HEK293 (cell line): Measurements from ENCODE around the gene GOSR2.

Source experiments
- CTCF ChIA-PET: fragments of 350-600 bp; formaldehyde crosslinking; extraction: SDS; loops from one replicate; lab custom pipeline; 2021; ENCODE audit warnings: antibody characterized with exemption; lab: Yijun Ruan, JAX
- POLR2A ChIA-PET: fragments of 300-600 bp; formaldehyde crosslinking; extraction: SDS; loops from one replicate; lab custom pipeline; 2020; ENCODE audit warnings: antibody characterized with exemption, inconsistent platforms; lab: Yijun Ruan, JAX
- H3K27ac ChIP-seq: fragments of 200-500 bp; sonication (Bioruptor generic); 2 replicates; pipeline ENCODE4 v1.5.1; 2014; ENCODE audit warnings: low read depth, low read length, control low read depth, inconsistent platforms; ENCODE audit errors: extremely low read depth
- H3K36me3 ChIP-seq, 2 experiments: fragments of 200-500 bp in 1 of 2; sonication (Bioruptor generic) in 1 of 2; 1 replicate in 1 of 2; 2 replicates in 1 of 2; pipeline ENCODE4 v1.5.1; 2014 to 2017; ENCODE audit warnings: inconsistent platforms in 2 of 2, low read length in 2 of 2; ENCODE audit not compliant: control insufficient read depth in 2 of 2, insufficient read depth in 1 of 2
- H3K4me1 ChIP-seq: fragments of 200-500 bp; sonication (Bioruptor generic); 2 replicates; pipeline ENCODE4 v1.5.1; 2014; ENCODE audit warnings: mild to moderate bottlenecking, low read length, inconsistent platforms; ENCODE audit not compliant: control insufficient read depth, insufficient read depth
- H3K4me3 ChIP-seq: 2 replicates; pipeline ENCODE4 v1.5.1; 2011; ENCODE audit warnings: low read depth, mild to moderate bottlenecking, control low read depth, low read length, moderate library complexity
- H3K9me3 ChIP-seq: fragments of 200-500 bp; sonication (Bioruptor generic); 2 replicates; pipeline ENCODE4 v1.5.1; 2014; ENCODE audit warnings: low read depth, low read length, inconsistent platforms; ENCODE audit not compliant: control insufficient read depth, insufficient read depth
- GLIS2 ChIP-seq: fragments of 450-650 bp; formaldehyde crosslinking; IDR thresholded peaks from 2 replicates; pipeline ENCODE4 v1.5.1; 2016; ENCODE audit warnings: missing biosample characterization, missing genetic modification characterization
- MEIS1 ChIP-seq: sonication (generic); formaldehyde crosslinking; IDR thresholded peaks from 2 replicates; pipeline ENCODE4 v1.8.1; 2022; ENCODE audit warnings: missing genetic modification reagents, mild to moderate bottlenecking, borderline replicate concordance
- ZBTB1 ChIP-seq: fragments of 450-650 bp; formaldehyde crosslinking; IDR thresholded peaks from 2 replicates; pipeline ENCODE4 v1.5.1; 2016; ENCODE audit warnings: missing biosample characterization, missing genetic modification characterization
- ZFP3 ChIP-seq: fragments of 450-650 bp; formaldehyde crosslinking; IDR thresholded peaks from 2 replicates; pipeline ENCODE4 v1.5.1; 2016; ENCODE audit warnings: low read depth, missing biosample characterization, missing genetic modification characterization
- ZNF16 ChIP-seq: fragments of 450-650 bp; formaldehyde crosslinking; IDR thresholded peaks from 2 replicates; pipeline ENCODE4 v1.5.1; 2016; ENCODE audit warnings: low read depth, missing biosample characterization, missing genetic modification characterization
- ZNF169 ChIP-seq: fragments of 450-650 bp; formaldehyde crosslinking; IDR thresholded peaks from 2 replicates; pipeline ENCODE4 v1.5.1; 2016; ENCODE audit warnings: missing biosample characterization, missing genetic modification characterization
- ZNF184 ChIP-seq: fragments of 450-650 bp; IDR thresholded peaks from 2 replicates; pipeline ENCODE4 v1.5.1; 2018; ENCODE audit warnings: missing biosample characterization, mild to moderate bottlenecking, missing genetic modification characterization
- ZNF274 ChIP-seq, 2 experiments: fragments of 200-500 bp in 1 of 2; fragments of 450-650 bp in 1 of 2; sonication (Bioruptor generic) in 1 of 2; formaldehyde crosslinking in 1 of 2; IDR thresholded peaks; 2 replicates each; pipeline versions ENCODE4 v1.5.1 to v1.6.1; 2014 to 2016; ENCODE audit warnings: borderline replicate concordance in 1 of 2, inconsistent platforms in 1 of 2, low read length in 1 of 2, missing biosample characterization in 1 of 2, missing genetic modification characterization in 1 of 2
- ZNF311 ChIP-seq: fragments of 450-650 bp; formaldehyde crosslinking; IDR thresholded peaks from 2 replicates; pipeline ENCODE4 v1.5.1; 2017; ENCODE audit warnings: missing biosample characterization, missing genetic modification characterization, borderline replicate concordance
- ZNF366 ChIP-seq: fragments of 450-650 bp; formaldehyde crosslinking; conservative IDR thresholded peaks from 2 replicates; pipeline ENCODE4 v1.5.1; 2016; ENCODE audit warnings: missing biosample characterization, missing genetic modification characterization
- ZNF37A ChIP-seq: fragments of 450-650 bp; IDR thresholded peaks from 2 replicates; pipeline ENCODE4 v1.5.1; 2018; ENCODE audit warnings: missing biosample characterization, missing genetic modification characterization
- ZNF391 ChIP-seq: fragments of 450-650 bp; formaldehyde crosslinking; IDR thresholded peaks from 2 replicates; pipeline ENCODE4 v1.5.1; 2016; ENCODE audit warnings: low read depth, missing biosample characterization, missing genetic modification characterization, borderline replicate concordance
- ZNF433 ChIP-seq: fragments of 450-650 bp; formaldehyde crosslinking; IDR thresholded peaks from 2 replicates; pipeline ENCODE4 v1.5.1; 2016; ENCODE audit warnings: missing biosample characterization, missing genetic modification characterization, low read depth
- ZNF529 ChIP-seq: fragments of 450-650 bp; formaldehyde crosslinking; IDR thresholded peaks from 2 replicates; pipeline ENCODE4 v1.5.1; 2017; ENCODE audit warnings: missing genetic modification characterization, missing biosample characterization; ENCODE audit not compliant: insufficient replicate concordance
- ZNF654 ChIP-seq: fragments of 450-650 bp; formaldehyde crosslinking; IDR thresholded peaks from 2 replicates; pipeline ENCODE4 v1.5.1; 2016; ENCODE audit warnings: low read depth, missing biosample characterization, missing genetic modification characterization
- ZNF837 ChIP-seq: fragments of 450-650 bp; formaldehyde crosslinking; IDR thresholded peaks from 2 replicates; pipeline ENCODE4 v1.5.1; 2016; ENCODE audit warnings: missing biosample characterization, missing genetic modification characterization
- ZNF843 ChIP-seq: fragments of 450-650 bp; formaldehyde crosslinking; IDR thresholded peaks from 2 replicates; pipeline ENCODE4 v1.5.1; 2016; ENCODE audit warnings: missing biosample characterization, missing genetic modification characterization
- ZSCAN16 ChIP-seq: fragments of 450-650 bp; formaldehyde crosslinking; IDR thresholded peaks from 2 replicates; pipeline ENCODE4 v1.5.1; 2016; ENCODE audit warnings: missing biosample characterization, missing genetic modification characterization
- ZXDB ChIP-seq: fragments of 450-650 bp; formaldehyde crosslinking; IDR thresholded peaks from 2 replicates; pipeline ENCODE4 v1.5.1; 2016; ENCODE audit warnings: missing biosample characterization, missing genetic modification characterization
- TF ChIP-seq, protein P1 (sequence below): fragments of 450-650 bp; formaldehyde crosslinking; IDR thresholded peaks from 2 replicates; pipeline ENCODE4 v1.5.1; 2017; ENCODE audit warnings: missing biosample characterization, mild to moderate bottlenecking, missing genetic modification characterization, moderate library complexity
- TF ChIP-seq, protein P2 (sequence below): fragments of 450-650 bp; formaldehyde crosslinking; IDR thresholded peaks from 2 replicates; pipeline ENCODE4 v1.5.1; 2017; ENCODE audit warnings: missing biosample characterization, missing genetic modification characterization
- TF ChIP-seq, protein P3 (sequence below): fragments of 450-650 bp; formaldehyde crosslinking; optimal IDR thresholded peaks from 2 replicates; pipeline ENCODE3; 2016; ENCODE audit warnings: missing biosample characterization, mild to moderate bottlenecking, missing genetic modification characterization
- TF ChIP-seq, protein P4 (sequence below): fragments of 450-650 bp; formaldehyde crosslinking; IDR thresholded peaks from 2 replicates; pipeline ENCODE4 v1.5.1; 2016; ENCODE audit warnings: missing biosample characterization, missing genetic modification characterization
- TF ChIP-seq, protein P5 (sequence below): fragments of 450-650 bp; formaldehyde crosslinking; IDR thresholded peaks from 2 replicates; pipeline ENCODE4 v1.5.1; 2017; ENCODE audit warnings: missing biosample characterization, missing genetic modification characterization

Gene GOSR2

DNA sequence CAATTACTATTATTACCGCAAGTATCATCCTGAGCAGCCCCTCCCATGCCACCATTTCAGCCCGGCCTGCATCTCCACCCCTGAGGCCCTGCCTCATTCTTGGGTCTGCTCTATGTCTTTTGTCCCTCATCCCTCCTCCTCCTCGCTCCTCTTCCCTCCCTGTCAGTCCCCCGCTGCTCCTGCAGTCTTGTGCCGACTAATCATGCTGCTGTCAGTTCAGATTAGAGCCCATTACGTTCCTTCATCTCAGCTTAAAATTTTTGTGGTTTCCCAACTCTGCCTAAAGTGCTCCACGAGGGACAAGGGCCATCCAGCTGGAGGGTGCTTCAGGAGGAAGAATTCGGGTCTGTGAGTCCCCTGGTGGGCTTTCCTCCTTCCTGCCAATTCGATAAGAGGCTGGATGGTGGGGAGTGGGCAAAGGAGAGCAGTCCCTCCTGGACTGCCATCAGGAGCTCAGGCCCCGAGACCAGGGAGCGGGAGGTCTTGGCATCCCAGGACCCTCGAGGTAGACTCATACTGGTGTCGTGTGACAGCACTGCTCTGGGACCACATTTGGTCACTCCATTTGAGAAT lies 32.9 kb upstream of the GOSR2 start:
- no peak for TF ChIP-seq ZNF274 (IDR thresholded peaks at IDR 0.05; ENCODE audit: low read length)
- TF ChIP-seq ZNF274 (tag by site-specific recombination; IDR thresholded peaks at IDR 0.05; ENCODE audit: borderline replicate concordance), result no peak
- TF ChIP-seq ZNF169, result no peak
- TF ChIP-seq ZNF37A (tag by site-specific recombination), result no peak
- TF ChIP-seq ZNF184 (tag by site-specific recombination), result no peak
- TF ChIP-seq ZNF311 (tag by site-specific recombination), result no peak
- no peak for TF ChIP-seq ZNF366 (tag by site-specific recombination)
- TF ChIP-seq ZXDB (tag by site-specific recombination), result no peak
- H3K36me3 ChIP-seq, result no peaks in the 10 kb centered on the region
- H3K27ac ChIP-seq, result no peak overlapping the region
- H3K4me1 ChIP-seq, result no peaks in the 10 kb centered on the region
- ChIA-PET CTCF (interaction anchor here (0.7 to 1.0 kb wide), 2 partner anchors 53 to 446 kb away, joined by 3 read pairs; no protein-coding TSS in a partner anchor), POLR2A (no interaction called here)
- no peaks in the 10 kb centered on the region for H3K9me3 ChIP-seq
- H3K4me3 ChIP-seq, result no peak overlapping the region

DNA sequence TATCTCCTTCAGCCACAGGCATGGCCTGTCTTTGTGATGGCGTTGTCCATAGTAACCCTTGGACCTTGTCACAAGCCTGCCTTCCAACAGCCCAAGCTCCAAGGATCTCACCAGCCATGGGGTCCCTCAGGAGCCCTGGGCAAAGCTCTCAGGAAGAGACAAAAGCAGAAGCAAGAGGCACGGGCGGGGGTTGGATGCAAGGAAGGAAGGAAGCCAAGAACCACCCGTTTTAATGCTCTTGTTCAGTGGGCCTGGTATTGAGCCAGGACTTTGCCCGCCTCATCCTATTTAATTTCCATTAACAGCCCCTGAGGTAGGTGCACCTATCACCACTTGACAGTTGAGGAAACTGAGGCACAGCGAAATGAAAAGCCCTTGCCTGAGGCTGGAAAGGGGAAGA lies 32.3 kb upstream of the GOSR2 start:
- H3K27ac ChIP-seq, result no peak overlapping the region
- CTCF ChIA-PET, result interaction anchor here (0.7 to 1.0 kb wide), 2 partner anchors 52 to 446 kb away, joined by 3 read pairs; no protein-coding TSS in a partner anchor
- TF ChIP-seq, protein P1, sequence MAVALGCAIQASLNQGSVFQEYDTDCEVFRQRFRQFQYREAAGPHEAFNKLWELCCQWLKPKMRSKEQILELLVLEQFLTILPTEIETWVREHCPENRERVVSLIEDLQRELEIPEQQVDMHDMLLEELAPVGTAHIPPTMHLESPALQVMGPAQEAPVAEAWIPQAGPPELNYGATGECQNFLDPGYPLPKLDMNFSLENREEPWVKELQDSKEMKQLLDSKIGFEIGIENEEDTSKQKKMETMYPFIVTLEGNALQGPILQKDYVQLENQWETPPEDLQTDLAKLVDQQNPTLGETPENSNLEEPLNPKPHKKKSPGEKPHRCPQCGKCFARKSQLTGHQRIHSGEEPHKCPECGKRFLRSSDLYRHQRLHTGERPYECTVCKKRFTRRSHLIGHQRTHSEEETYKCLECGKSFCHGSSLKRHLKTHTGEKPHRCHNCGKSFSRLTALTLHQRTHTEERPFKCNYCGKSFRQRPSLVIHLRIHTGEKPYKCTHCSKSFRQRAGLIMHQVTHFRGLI (tag by site-specific recombination), result no peak
- TF ChIP-seq, protein P2, sequence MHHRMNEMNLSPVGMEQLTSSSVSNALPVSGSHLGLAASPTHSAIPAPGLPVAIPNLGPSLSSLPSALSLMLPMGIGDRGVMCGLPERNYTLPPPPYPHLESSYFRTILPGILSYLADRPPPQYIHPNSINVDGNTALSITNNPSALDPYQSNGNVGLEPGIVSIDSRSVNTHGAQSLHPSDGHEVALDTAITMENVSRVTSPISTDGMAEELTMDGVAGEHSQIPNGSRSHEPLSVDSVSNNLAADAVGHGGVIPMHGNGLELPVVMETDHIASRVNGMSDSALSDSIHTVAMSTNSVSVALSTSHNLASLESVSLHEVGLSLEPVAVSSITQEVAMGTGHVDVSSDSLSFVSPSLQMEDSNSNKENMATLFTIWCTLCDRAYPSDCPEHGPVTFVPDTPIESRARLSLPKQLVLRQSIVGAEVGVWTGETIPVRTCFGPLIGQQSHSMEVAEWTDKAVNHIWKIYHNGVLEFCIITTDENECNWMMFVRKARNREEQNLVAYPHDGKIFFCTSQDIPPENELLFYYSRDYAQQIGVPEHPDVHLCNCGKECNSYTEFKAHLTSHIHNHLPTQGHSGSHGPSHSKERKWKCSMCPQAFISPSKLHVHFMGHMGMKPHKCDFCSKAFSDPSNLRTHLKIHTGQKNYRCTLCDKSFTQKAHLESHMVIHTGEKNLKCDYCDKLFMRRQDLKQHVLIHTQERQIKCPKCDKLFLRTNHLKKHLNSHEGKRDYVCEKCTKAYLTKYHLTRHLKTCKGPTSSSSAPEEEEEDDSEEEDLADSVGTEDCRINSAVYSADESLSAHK (tag by site-specific recombination), result no peak
- TF ChIP-seq GLIS2 (tag by site-specific recombination) (no peak), ZNF843 (tag by site-specific recombination) (no peak), ZNF654 (no peak), ZNF16 (tag by site-specific recombination) (no peak), ZNF37A (tag by site-specific recombination) (no peak), ZNF433 (tag by site-specific recombination) (no peak)
- TF ChIP-seq, all 188 proteins: peak for 0

DNA sequence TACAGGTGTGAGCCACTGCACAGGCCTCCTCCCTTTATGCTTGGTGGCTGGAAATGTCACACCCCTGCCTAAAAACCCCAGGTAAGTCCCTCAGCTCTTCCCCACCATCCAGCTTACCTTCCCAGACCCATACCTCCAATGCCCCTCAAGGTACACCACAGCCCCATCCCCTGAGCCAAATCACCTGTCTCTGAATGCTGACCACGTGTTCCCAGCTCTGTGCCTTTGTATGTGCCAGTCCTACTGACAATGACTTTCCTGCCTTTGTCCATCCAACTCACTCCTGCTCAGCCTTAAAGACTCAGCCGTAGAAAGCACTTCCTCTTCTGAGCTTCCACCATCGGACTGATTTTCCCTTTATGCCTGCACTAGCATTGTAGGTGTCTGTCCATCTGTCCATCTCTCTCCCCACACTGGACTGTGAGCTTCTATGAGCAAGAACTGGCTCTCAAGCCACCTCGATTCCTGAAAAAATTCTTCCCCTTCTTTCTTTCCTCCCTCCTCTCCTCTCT lies 30.7 kb upstream of the GOSR2 start:
- POLR2A ChIA-PET, result no interaction called here
- no peaks in the 10 kb centered on the region for H3K4me1 ChIP-seq
- CTCF ChIA-PET, result interaction anchor here (0.7 to 0.9 kb wide), 2 partner anchors 50 kb away, joined by 4 to 7 read pairs; no protein-coding TSS in a partner anchor
- no peaks in the 10 kb centered on the region for H3K36me3 ChIP-seq
- H3K4me3 ChIP-seq, result no peak overlapping the region
- H3K9me3 ChIP-seq, result no peaks in the 10 kb centered on the region
- no peak overlapping the region for H3K27ac ChIP-seq
- TF ChIP-seq ZFP3 (tag by site-specific recombination) (no peak), ZBTB1 (no peak), ZNF837 (tag by site-specific recombination) (no peak), ZSCAN16 (tag by site-specific recombination) (no peak), MEIS1 (no peak), ZNF391 (tag by site-specific recombination) (no peak), ZNF529 (tag by site-specific recombination) (no peak)
- TF ChIP-seq, protein P3, sequence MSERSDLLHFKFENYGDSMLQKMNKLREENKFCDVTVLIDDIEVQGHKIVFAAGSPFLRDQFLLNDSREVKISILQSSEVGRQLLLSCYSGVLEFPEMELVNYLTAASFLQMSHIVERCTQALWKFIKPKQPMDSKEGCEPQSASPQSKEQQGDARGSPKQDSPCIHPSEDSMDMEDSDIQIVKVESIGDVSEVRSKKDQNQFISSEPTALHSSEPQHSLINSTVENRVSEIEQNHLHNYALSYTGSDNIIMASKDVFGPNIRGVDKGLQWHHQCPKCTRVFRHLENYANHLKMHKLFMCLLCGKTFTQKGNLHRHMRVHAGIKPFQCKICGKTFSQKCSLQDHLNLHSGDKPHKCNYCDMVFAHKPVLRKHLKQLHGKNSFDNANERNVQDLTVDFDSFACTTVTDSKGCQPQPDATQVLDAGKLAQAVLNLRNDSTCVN (tag by site-specific recombination), result no peak
- TF ChIP-seq, protein P4, sequence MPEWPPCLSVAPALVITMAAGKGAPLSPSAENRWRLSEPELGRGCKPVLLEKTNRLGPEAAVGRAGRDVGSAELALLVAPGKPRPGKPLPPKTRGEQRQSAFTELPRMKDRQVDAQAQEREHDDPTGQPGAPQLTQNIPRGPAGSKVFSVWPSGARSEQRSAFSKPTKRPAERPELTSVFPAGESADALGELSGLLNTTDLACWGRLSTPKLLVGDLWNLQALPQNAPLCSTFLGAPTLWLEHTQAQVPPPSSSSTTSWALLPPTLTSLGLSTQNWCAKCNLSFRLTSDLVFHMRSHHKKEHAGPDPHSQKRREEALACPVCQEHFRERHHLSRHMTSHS (tag by site-specific recombination), result no peak
- TF ChIP-seq, protein P5, sequence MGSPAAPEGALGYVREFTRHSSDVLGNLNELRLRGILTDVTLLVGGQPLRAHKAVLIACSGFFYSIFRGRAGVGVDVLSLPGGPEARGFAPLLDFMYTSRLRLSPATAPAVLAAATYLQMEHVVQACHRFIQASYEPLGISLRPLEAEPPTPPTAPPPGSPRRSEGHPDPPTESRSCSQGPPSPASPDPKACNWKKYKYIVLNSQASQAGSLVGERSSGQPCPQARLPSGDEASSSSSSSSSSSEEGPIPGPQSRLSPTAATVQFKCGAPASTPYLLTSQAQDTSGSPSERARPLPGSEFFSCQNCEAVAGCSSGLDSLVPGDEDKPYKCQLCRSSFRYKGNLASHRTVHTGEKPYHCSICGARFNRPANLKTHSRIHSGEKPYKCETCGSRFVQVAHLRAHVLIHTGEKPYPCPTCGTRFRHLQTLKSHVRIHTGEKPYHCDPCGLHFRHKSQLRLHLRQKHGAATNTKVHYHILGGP (tag by site-specific recombination), result no peak

More for the DNA sequence above, 32.3 kb upstream of the GOSR2 start:
- POLR2A ChIA-PET, result no interaction called here
- H3K4me3 ChIP-seq, result no peak overlapping the region
- no peaks in the 10 kb centered on the region for H3K9me3 ChIP-seq
- H3K36me3 ChIP-seq, result no peaks in the 10 kb centered on the region
- H3K4me1 ChIP-seq, result no peaks in the 10 kb centered on the region
